ENCODE data around the gene WFDC1. TPM values are rescaled to one million over a fixed set of nuclear protein-coding genes. Genes with fewer than 3 reads are reported as not detected.

Gene WFDC1
- total and polyA plus RNA-seq, 10 of the 15 experiments (the other 5 are each of a cell fraction or from before 2014, with no cell fraction given), result not detected

DNA sequence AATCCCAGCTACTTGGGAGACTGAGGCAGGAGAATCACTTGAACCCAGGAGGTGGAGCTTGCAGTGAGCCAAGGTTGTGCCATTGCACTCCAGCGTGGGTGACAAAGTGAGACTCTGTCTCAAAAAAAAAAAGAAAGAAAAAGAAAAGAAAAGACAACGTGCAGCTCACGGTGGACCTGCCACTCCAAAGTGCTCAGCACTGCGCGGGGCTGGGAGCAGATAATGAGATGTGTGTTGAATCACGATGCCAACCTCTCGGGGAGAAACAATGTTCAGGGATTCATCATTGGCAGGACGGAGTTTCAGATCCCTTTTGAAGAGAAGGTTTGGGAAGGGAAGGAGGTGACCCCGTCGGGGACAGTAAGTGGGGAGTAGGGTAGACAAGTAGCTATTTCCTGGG is 19.2 kb downstream of the WFDC1 start:
- no peaks in the 10 kb centered on the region for H4K20me1 ChIP-seq (ENCODE audit: control insufficient read depth, insufficient read depth)
- H3K9ac ChIP-seq (ENCODE audit: control insufficient read depth, insufficient read depth, low read length), result no peak overlapping the region
- ChIA-PET POLR2A (no interaction called here), RAD21 (ENCODE audit: unreplicated experiment) (no interaction called here), SMC1A (ENCODE audit: uncharacterized antibody, unreplicated experiment) (no interaction called here), CTCF (interaction anchor here (1.7 kb wide), 1 partner anchor 15 kb away, joined by 3 read pairs; no protein-coding TSS in a partner anchor)
- TF ChIP-seq YBX1 (IDR thresholded peaks at IDR 0.05), result no peak
- H3K4me1 ChIP-seq (ENCODE audit: control insufficient read depth, insufficient read depth, low read length), result no peaks in the 10 kb centered on the region
- no TSS peak for BruUV-seq (replicated peaks)
- 48% methylated on average over 10 of the region's 10 CpGs for WGBS (ENCODE audit: insufficient coverage, insufficient replicate concordance, low lambda C conversion rate, missing lambda C conversion rate)
- no peak overlapping the region for H2AFZ ChIP-seq (ENCODE audit: control insufficient read depth, low read depth, low read length)
- no peak overlapping the region for H3K4me2 ChIP-seq (ENCODE audit: control insufficient read depth, insufficient read depth)
- no peaks in the 10 kb centered on the region; the same call in 2 of the 3 replicates for H3K9me3 ChIP-seq (replicated peaks; ENCODE audit: control insufficient read depth, insufficient read depth, low read length)
- H3K79me2 ChIP-seq (ENCODE audit: control insufficient read depth, insufficient read depth, low read length), result no peaks in the 10 kb centered on the region
- FAIRE-seq (no peak), ATAC-seq (no peak), DNase-seq (ENCODE audit: low read depth, low spot score) (no peak)
- no peak overlapping the region for H3K27ac ChIP-seq (ENCODE audit: control insufficient read depth, insufficient read depth)
- H3K36me3 ChIP-seq (ENCODE audit: control insufficient read depth in 2 of 2, insufficient read depth in 2 of 2, low read length in 1 of 2), result no peaks in the 10 kb centered on the region
- peaks cover 0 to 1% of the 10 kb centered on the region in 2 experiments; a peak in 1 of 4 replicates for H3K27me3 ChIP-seq (replicated peaks in 1 of 2; ENCODE audit: control insufficient read depth in 2 of 2, insufficient read depth in 2 of 2, low read length in 1 of 2)
- in situ Hi-C loops (cut with MboI) (no loop called here), intact Hi-C loops (cut with micrococcal nuclease; ENCODE audit: unreplicated experiment) (no loop called here)
- no peak overlapping the region for H3K4me3 ChIP-seq

DNA sequence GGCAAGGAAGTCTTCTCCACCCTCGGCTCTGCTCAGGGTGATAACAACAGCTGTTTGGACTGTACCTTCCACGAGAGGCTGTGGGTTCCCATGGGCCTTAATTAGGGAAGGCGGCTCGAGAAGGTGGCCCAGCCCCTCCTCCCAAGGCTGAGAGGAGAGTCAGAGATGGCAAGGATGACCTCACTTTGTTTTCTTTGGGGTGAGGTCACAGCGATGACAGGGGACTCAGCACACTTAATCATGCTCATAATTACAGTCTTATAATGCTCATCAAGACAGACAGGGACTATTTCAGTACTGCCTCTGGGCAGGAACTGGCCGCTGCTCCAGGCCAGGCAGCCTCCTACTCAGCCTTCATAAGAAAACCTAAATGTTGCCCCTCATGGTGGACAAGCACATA is 19.7 kb downstream of the WFDC1 start:
- peaks cover 0 to 1% of the 10 kb centered on the region in 2 experiments; a peak in 1 of 4 replicates for H3K27me3 ChIP-seq (replicated peaks in 1 of 2; ENCODE audit: control insufficient read depth in 2 of 2, insufficient read depth in 2 of 2, low read length in 1 of 2)
- H3K79me2 ChIP-seq (ENCODE audit: control insufficient read depth, insufficient read depth, low read length), result no peaks in the 10 kb centered on the region
- ATAC-seq (no peak), FAIRE-seq (no peak), DNase-seq (ENCODE audit: low read depth, low spot score) (no peak)
- no TSS peak for BruUV-seq (replicated peaks)
- 24% methylated on average over 6 of the region's 6 CpGs for WGBS (ENCODE audit: insufficient coverage, insufficient replicate concordance, low lambda C conversion rate, missing lambda C conversion rate)
- ChIA-PET POLR2A (no interaction called here), CTCF (interaction anchor here (1.7 kb wide), 1 partner anchor 15 kb away, joined by 3 read pairs; no protein-coding TSS in a partner anchor), SMC1A (ENCODE audit: uncharacterized antibody, unreplicated experiment) (no interaction called here), RAD21 (ENCODE audit: unreplicated experiment) (no interaction called here)
- no peaks in the 10 kb centered on the region; the same call in 2 of the 3 replicates for H3K9me3 ChIP-seq (replicated peaks; ENCODE audit: control insufficient read depth, insufficient read depth, low read length)
- no peak overlapping the region for H3K4me3 ChIP-seq
- no peaks in the 10 kb centered on the region for H3K4me1 ChIP-seq (ENCODE audit: control insufficient read depth, insufficient read depth, low read length)
- no peaks in the 10 kb centered on the region for H4K20me1 ChIP-seq (ENCODE audit: control insufficient read depth, insufficient read depth)
- no peaks in the 10 kb centered on the region for H3K36me3 ChIP-seq (ENCODE audit: control insufficient read depth in 2 of 2, insufficient read depth in 2 of 2, low read length in 1 of 2)
- intact Hi-C loops (cut with micrococcal nuclease; ENCODE audit: unreplicated experiment), result no loop called here
- no peak overlapping the region for H3K9ac ChIP-seq (ENCODE audit: control insufficient read depth, insufficient read depth, low read length)
- H2AFZ ChIP-seq (ENCODE audit: control insufficient read depth, low read depth, low read length), result no peak overlapping the region
- no peak overlapping the region for H3K27ac ChIP-seq (ENCODE audit: control insufficient read depth, insufficient read depth)
- in situ Hi-C loops (cut with MboI), result no loop called here
- no peak overlapping the region for H3K4me2 ChIP-seq (ENCODE audit: control insufficient read depth, insufficient read depth)
- TF ChIP-seq SPI1 (IDR thresholded peaks at IDR 0.05; ENCODE audit: borderline replicate concordance, insufficient read depth, low read depth, low read length) (no peak), CEBPB (IDR thresholded peaks at IDR 0.05; ENCODE audit: borderline replicate concordance in 1 of 2, low read depth in 2 of 2, low read length in 2 of 2) (no peak), GATAD2B (conservative IDR thresholded peaks at IDR 0.05; ENCODE audit: low read depth) (no peak), TCF7 (IDR thresholded peaks at IDR 0.05; ENCODE audit: borderline replicate concordance) (no peak), STAT1 (conservative IDR thresholded peaks at IDR 0.05) (no peak), POLR2AphosphoS5 (IDR thresholded peaks at IDR 0.05; ENCODE audit: low read length) (no peak), NRF1 (conservative IDR thresholded peaks at IDR 0.05; ENCODE audit: low read depth, low read length) (no peak)
- TF ChIP-seq, protein P1, sequence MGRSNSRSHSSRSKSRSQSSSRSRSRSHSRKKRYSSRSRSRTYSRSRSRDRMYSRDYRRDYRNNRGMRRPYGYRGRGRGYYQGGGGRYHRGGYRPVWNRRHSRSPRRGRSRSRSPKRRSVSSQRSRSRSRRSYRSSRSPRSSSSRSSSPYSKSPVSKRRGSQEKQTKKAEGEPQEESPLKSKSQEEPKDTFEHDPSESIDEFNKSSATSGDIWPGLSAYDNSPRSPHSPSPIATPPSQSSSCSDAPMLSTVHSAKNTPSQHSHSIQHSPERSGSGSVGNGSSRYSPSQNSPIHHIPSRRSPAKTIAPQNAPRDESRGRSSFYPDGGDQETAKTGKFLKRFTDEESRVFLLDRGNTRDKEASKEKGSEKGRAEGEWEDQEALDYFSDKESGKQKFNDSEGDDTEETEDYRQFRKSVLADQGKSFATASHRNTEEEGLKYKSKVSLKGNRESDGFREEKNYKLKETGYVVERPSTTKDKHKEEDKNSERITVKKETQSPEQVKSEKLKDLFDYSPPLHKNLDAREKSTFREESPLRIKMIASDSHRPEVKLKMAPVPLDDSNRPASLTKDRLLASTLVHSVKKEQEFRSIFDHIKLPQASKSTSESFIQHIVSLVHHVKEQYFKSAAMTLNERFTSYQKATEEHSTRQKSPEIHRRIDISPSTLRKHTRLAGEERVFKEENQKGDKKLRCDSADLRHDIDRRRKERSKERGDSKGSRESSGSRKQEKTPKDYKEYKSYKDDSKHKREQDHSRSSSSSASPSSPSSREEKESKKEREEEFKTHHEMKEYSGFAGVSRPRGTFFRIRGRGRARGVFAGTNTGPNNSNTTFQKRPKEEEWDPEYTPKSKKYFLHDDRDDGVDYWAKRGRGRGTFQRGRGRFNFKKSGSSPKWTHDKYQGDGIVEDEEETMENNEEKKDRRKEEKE (IDR thresholded peaks at IDR 0.05), result no peak
- TF ChIP-seq, protein P2, sequence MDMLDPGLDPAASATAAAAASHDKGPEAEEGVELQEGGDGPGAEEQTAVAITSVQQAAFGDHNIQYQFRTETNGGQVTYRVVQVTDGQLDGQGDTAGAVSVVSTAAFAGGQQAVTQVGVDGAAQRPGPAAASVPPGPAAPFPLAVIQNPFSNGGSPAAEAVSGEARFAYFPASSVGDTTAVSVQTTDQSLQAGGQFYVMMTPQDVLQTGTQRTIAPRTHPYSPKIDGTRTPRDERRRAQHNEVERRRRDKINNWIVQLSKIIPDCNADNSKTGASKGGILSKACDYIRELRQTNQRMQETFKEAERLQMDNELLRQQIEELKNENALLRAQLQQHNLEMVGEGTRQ (IDR thresholded peaks at IDR 0.05; ENCODE audit: borderline replicate concordance, low read depth, low read length), result no peak
- TF ChIP-seq, protein P3, sequence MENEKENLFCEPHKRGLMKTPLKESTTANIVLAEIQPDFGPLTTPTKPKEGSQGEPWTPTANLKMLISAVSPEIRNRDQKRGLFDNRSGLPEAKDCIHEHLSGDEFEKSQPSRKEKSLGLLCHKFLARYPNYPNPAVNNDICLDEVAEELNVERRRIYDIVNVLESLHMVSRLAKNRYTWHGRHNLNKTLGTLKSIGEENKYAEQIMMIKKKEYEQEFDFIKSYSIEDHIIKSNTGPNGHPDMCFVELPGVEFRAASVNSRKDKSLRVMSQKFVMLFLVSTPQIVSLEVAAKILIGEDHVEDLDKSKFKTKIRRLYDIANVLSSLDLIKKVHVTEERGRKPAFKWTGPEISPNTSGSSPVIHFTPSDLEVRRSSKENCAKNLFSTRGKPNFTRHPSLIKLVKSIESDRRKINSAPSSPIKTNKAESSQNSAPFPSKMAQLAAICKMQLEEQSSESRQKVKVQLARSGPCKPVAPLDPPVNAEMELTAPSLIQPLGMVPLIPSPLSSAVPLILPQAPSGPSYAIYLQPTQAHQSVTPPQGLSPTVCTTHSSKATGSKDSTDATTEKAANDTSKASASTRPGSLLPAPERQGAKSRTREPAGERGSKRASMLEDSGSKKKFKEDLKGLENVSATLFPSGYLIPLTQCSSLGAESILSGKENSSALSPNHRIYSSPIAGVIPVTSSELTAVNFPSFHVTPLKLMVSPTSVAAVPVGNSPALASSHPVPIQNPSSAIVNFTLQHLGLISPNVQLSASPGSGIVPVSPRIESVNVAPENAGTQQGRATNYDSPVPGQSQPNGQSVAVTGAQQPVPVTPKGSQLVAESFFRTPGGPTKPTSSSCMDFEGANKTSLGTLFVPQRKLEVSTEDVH (IDR thresholded peaks at IDR 0.05; ENCODE audit: low read depth, partially characterized antibody), result no peak
